ENCODE results near the gene GJE1.
"Not testable (repeated sequence)": the region's sequence is repeated elsewhere in the genome, so short reads cannot be mapped to it uniquely, and the experiment has no call there.

- not testable (repeated sequence) for TF ChIP-seq CTCF (IDR thresholded peaks at IDR 0.05; ENCODE audit: insufficient read depth, low read depth, low read length); EZH2 (IDR thresholded peaks at IDR 0.05; ENCODE audit: insufficient read depth, low read length)
Observed at GRCh38 chr6:142141531-142141930, 8.8 kb downstream of the GJE1 start.
